Lung (tissue), 12 donors: ENCODE measurements around the gene NUP88. TPM values are rescaled to one million over a fixed set of nuclear protein-coding genes. Genes with fewer than 3 reads are reported as not detected.

Source experiments
- ATAC-seq: fragments of 200-7000 bp; cut with Tn5 transposase; one replicate; pipeline ENCODE4 v1.9.1; 2020; ENCODE audit warnings: moderate number of reproducible peaks; ENCODE audit not compliant: insufficient read depth, low FRiP score
- DNase-seq, 3 donors: peaks; one replicate each; pipeline ENCODE4 v3.0.0-alpha.2; 2013 to 2017
- H3K27ac ChIP-seq, 2 donors: one replicate each; pipeline ENCODE4 v1.5.1; 2013; ENCODE audit warnings: mild to moderate bottlenecking in 2 of 2, moderate library complexity in 2 of 2, control low read depth in 1 of 2, inconsistent platforms in 1 of 2, low read depth in 1 of 2, low read length in 1 of 2
- H3K27me3 ChIP-seq, 3 donors: one replicate each; pipeline ENCODE4 v1.5.1; 2013; ENCODE audit warnings: low read length in 2 of 3; ENCODE audit not compliant: control insufficient read depth in 3 of 3, insufficient read depth in 3 of 3
- H3K36me3 ChIP-seq, 4 donors: one replicate each; pipeline ENCODE4 v1.5.1; 2013; ENCODE audit warnings: low read length in 4 of 4, mild to moderate bottlenecking in 1 of 4, moderate library complexity in 1 of 4; ENCODE audit not compliant: control insufficient read depth in 4 of 4, insufficient read depth in 4 of 4
- H3K4me1 ChIP-seq, 5 donors: one replicate each; pipeline ENCODE4 v1.5.1; 2013; ENCODE audit warnings: low read length in 5 of 5, mild to moderate bottlenecking in 2 of 5, moderate library complexity in 1 of 5; ENCODE audit not compliant: control insufficient read depth in 5 of 5, insufficient read depth in 5 of 5
- H3K4me3 ChIP-seq: one replicate; pipeline ENCODE4 v1.5.1; 2013; ENCODE audit warnings: mild to moderate bottlenecking, control low read depth, moderate library complexity
- H3K9ac ChIP-seq, 2 donors: one replicate each; pipeline ENCODE4 v1.5.1; 2013; ENCODE audit warnings: low read length in 2 of 2, control low read depth in 1 of 2; ENCODE audit not compliant: insufficient read depth in 1 of 2
- H3K9me3 ChIP-seq, 4 donors: one replicate each; pipeline ENCODE4 v1.5.1; 2013; ENCODE audit warnings: low read length in 3 of 4, mild to moderate bottlenecking in 1 of 4, moderate library complexity in 1 of 4; ENCODE audit not compliant: control insufficient read depth in 4 of 4, insufficient read depth in 3 of 4
- WGBS, 2 donors: extraction: QIAGEN DNeasy Blood & Tissue Kit; methylation state at CpG; one replicate each; pipeline ENCODE4 v1.1.7; 2013; 5-methylcytosine and 5-hydroxymethylcytosine counted together
- polyA plus RNA-seq, 2 donors: library from polyadenylated mRNA; stranded (reverse); fragments of 200-250 nt; gene quantifications; one replicate each; pipeline ENCODE4 v1.2.1, GENCODE V29; 2013
- total RNA-seq, 2 donors: library from RNA; depleted of rRNA in 1 of 2; stranded (reverse); fragments of >200 nt in 1 of 2; gene quantifications; one replicate each; pipeline ENCODE4 v1.2.1, GENCODE V29; 2014 to 2021
- TF ChIP-seq, protein P1 (sequence below): IDR thresholded peaks from 2 replicates; pipeline ENCODE4 v1.5.1; 2012; ENCODE audit warnings: mild to moderate bottlenecking; ENCODE audit errors: control extremely low read depth, extremely low read depth
- donor health status: control.
- donor health status: control.
- donor health status: Bipolar disorder and iron deficiency.
- donor health status: healthy.
- donor health status: DM: yes; HTN: yes; CAD: no.

The NUP88 gene
- total and polyA plus RNA-seq, 4 donors, result 30.0 to 76.4 (median 54.8) TPM

DNA sequence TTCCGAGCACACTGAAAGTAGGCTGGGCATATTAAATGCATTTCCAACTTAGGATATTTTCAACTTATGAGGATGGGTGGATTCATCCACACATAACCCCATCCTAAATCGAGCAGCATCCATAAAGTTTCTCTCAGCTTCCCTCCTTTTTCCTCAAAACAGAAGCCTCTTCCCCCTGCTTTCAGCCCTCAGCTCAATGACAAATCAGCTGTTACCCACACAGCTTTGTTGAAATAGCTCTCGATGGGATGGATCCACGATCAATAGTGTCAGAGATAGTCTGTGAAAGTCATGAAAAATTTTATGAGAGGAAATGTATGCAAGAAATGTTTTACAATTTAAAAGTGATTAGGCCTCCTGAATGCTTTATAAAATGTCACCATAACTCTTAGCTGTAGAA lies 46.8 kb upstream of the NUP88 start:
- no peak overlapping the region for H3K27ac ChIP-seq
- WGBS, 2 donors, result 93 to 96% methylated on average over 4 of the region's 4 CpGs
- H3K36me3 ChIP-seq, result peaks cover 0 to 2% (median under 1%) of the 10 kb centered on the region in 4 donors
- H3K4me3 ChIP-seq, result no peak overlapping the region
- no peaks in the 10 kb centered on the region for H3K27me3 ChIP-seq
- DNase-seq (no peak), ATAC-seq (no peak)
- no peaks in the 10 kb centered on the region for H3K9me3 ChIP-seq
- TF ChIP-seq, protein P1, sequence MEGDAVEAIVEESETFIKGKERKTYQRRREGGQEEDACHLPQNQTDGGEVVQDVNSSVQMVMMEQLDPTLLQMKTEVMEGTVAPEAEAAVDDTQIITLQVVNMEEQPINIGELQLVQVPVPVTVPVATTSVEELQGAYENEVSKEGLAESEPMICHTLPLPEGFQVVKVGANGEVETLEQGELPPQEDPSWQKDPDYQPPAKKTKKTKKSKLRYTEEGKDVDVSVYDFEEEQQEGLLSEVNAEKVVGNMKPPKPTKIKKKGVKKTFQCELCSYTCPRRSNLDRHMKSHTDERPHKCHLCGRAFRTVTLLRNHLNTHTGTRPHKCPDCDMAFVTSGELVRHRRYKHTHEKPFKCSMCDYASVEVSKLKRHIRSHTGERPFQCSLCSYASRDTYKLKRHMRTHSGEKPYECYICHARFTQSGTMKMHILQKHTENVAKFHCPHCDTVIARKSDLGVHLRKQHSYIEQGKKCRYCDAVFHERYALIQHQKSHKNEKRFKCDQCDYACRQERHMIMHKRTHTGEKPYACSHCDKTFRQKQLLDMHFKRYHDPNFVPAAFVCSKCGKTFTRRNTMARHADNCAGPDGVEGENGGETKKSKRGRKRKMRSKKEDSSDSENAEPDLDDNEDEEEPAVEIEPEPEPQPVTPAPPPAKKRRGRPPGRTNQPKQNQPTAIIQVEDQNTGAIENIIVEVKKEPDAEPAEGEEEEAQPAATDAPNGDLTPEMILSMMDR, result no peak
- H3K4me1 ChIP-seq, result peaks cover 0 to 10% (median 4%) of the 10 kb centered on the region in 5 donors
- no peak overlapping the region for H3K9ac ChIP-seq

DNA sequence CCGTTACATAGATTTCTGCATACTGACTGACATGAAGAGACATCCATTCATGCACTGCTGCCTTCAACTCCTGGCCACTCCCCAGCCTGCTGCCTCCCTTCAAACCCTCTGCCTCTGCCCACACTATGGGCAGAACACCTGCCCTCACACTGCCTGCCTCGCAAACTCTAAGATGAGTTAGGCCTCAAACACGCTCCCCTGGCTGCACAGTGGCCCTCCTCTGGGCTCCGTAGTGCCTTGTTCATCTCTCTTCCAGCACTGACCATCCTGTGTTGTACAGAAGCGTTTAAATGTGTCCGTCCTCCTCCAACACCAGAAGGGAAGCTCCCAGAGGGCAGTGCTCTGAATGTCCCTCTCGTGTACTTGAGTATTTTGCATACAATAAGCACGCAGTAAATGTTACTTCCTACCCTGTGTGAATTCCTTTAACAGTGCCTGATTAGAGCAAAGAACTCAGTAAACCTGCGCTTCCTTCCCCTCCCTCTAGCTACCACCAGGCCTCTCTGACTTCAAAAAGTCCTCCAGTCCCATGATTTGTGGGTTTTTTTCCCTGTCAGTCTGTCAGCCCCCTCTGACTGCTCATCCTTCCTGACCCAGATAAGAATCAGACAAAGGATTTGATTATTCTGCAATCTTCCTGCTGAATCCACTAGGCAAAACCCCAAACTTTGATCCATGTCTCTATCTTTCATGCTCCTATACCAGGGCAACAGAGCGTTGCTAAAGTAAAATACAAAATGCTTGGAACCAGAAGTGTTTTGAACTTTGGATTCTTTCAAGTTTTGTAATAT lies 45.5 kb upstream of the NUP88 start:
- no peak overlapping the region for H3K9ac ChIP-seq
- WGBS, 2 donors, result 85 to 86% methylated on average over 10 of the region's 10 CpGs
- ATAC-seq (no peak), DNase-seq (no peak)
- H3K9me3 ChIP-seq, result no peaks in the 10 kb centered on the region
- H3K27ac ChIP-seq, result no peak overlapping the region
- TF ChIP-seq, protein P1, result no peak
- no peak overlapping the region for H3K4me3 ChIP-seq
- H3K27me3 ChIP-seq, result no peaks in the 10 kb centered on the region
- peaks cover 0 to 10% (median 4%) of the 10 kb centered on the region in 5 donors for H3K4me1 ChIP-seq
- peaks cover 0 to 5% (median 5%) of the 10 kb centered on the region in 4 donors for H3K36me3 ChIP-seq

DNA sequence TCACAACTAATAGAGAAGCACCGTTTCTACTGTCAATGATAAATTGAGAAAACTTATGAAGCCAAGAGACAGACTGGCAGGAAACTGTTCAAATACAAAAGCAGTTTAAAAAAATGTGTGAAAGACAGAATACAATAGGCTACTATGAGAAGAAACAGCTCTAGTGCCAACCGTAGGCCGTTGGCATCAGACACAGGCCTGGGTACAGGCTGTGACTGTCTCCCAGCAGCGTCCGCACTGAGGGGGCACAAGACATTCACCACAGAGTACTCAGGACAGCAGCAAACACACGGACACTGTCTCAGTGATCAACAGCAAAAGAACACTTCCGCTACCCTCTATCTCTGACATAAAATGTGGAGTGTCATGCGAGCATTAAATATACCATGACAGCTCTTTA lies 27.3 kb upstream of the NUP88 start:
- no peaks in the 10 kb centered on the region for H3K27me3 ChIP-seq
- 89 to 93% methylated on average over 8 of the region's 8 CpGs for WGBS, 2 donors
- no peak overlapping the region for H3K9ac ChIP-seq
- TF ChIP-seq, protein P1, result no peak
- no peak for ATAC-seq
- H3K27ac ChIP-seq, result no peak overlapping the region
- no peak for DNase-seq
- peaks cover 27 to 41% (median 34%) of the 10 kb centered on the region in 4 donors for H3K36me3 ChIP-seq
- H3K4me1 ChIP-seq, result no peaks in the 10 kb centered on the region
- H3K4me3 ChIP-seq, result no peak overlapping the region
- peaks cover 0 to 2% (median 0%) of the 10 kb centered on the region in 4 donors for H3K9me3 ChIP-seq
